HepG2 (cell line): ENCODE measurements around the gene USP36. TPM values are rescaled to one million over a fixed set of nuclear protein-coding genes. Genes with fewer than 3 reads are reported as not detected.

Source experiments
- ARNTL ChIP-seq: sonication (generic); formaldehyde crosslinking; IDR thresholded peaks from 2 replicates; pipeline ENCODE4 v1.4.0; 2020; ENCODE audit warnings: mild to moderate bottlenecking, missing genetic modification reagents
- BORCS8-MEF2B ChIP-seq: sonication (generic); formaldehyde crosslinking; IDR thresholded peaks from 2 replicates; pipeline ENCODE4 v1.8.0; 2022; ENCODE audit warnings: mild to moderate bottlenecking, missing genetic modification reagents
- FOXJ3 ChIP-seq: sonication (generic); formaldehyde crosslinking; IDR thresholded peaks from 2 replicates; pipeline ENCODE4 v1.4.0; 2020; ENCODE audit warnings: missing genetic modification reagents, mild to moderate bottlenecking, borderline replicate concordance
- FOXO4 ChIP-seq: sonication (generic); formaldehyde crosslinking; conservative IDR thresholded peaks from 2 replicates; pipeline ENCODE4 v1.8.1; 2023; ENCODE audit warnings: missing genetic modification reagents
- FOXP4 ChIP-seq: sonication (generic); formaldehyde crosslinking; IDR thresholded peaks from 2 replicates; pipeline ENCODE4 v1.4.0; 2020; ENCODE audit warnings: missing genetic modification reagents
- FUBP1 ChIP-seq: sonication (generic); formaldehyde crosslinking; IDR thresholded peaks from 2 replicates; pipeline ENCODE4 v1.5.1; 2020; ENCODE audit warnings: missing genetic modification reagents, mild to moderate bottlenecking, borderline replicate concordance
- PLSCR1 ChIP-seq: sonication (generic); formaldehyde crosslinking; IDR thresholded peaks from 2 replicates; pipeline ENCODE4 v1.5.0; 2020; ENCODE audit warnings: missing genetic modification reagents, mild to moderate bottlenecking, borderline replicate concordance
- RFX1 ChIP-seq: fragments of 450-650 bp; IDR thresholded peaks from 2 replicates; pipeline ENCODE4 v1.6.1; 2017
- RFXANK ChIP-seq: IDR thresholded peaks from 2 replicates; pipeline ENCODE4 v1.6.1; 2016
- SKIL ChIP-seq: sonication (generic); formaldehyde crosslinking; IDR thresholded peaks from 2 replicates; pipeline ENCODE4 v1.8.0; 2022; ENCODE audit warnings: missing genetic modification reagents, mild to moderate bottlenecking, moderate library complexity, borderline replicate concordance
- SNAPC2 ChIP-seq: sonication (generic); formaldehyde crosslinking; IDR thresholded peaks from 2 replicates; pipeline ENCODE4 v1.8.1; 2022; ENCODE audit warnings: mild to moderate bottlenecking, missing genetic modification reagents
- SP5 ChIP-seq: IDR thresholded peaks from 2 replicates; pipeline ENCODE4 v1.6.1; 2016; ENCODE audit warnings: low read depth, borderline replicate concordance
- TBX3 ChIP-seq: fragments of 450-650 bp; IDR thresholded peaks from 2 replicates; pipeline ENCODE4 v1.6.1; 2017; ENCODE audit warnings: antibody characterized with exemption, mild to moderate bottlenecking, inconsistent platforms, borderline replicate concordance
- TFAP4 ChIP-seq: sonication (generic); IDR thresholded peaks from 2 replicates; pipeline ENCODE4 v1.6.1; 2016; ENCODE audit warnings: low read depth, borderline replicate concordance
- ZNF274 ChIP-seq: sonication (generic); formaldehyde crosslinking; IDR thresholded peaks from 2 replicates; pipeline ENCODE4 v1.5.1; 2020; ENCODE audit warnings: mild to moderate bottlenecking, missing genetic modification reagents
- ZNF367 ChIP-seq: sonication (generic); formaldehyde crosslinking; IDR thresholded peaks from 2 replicates; pipeline ENCODE4 v1.4.0; 2020; ENCODE audit warnings: missing genetic modification reagents, borderline replicate concordance
- ZNF749 ChIP-seq: sonication (generic); formaldehyde crosslinking; IDR thresholded peaks from 2 replicates; pipeline ENCODE4 v1.8.0; 2022; ENCODE audit warnings: mild to moderate bottlenecking, missing genetic modification reagents, moderate library complexity, borderline replicate concordance
- ZSCAN5A ChIP-seq: sonication (generic); formaldehyde crosslinking; IDR thresholded peaks from 2 replicates; pipeline ENCODE4 v1.8.0; 2022; ENCODE audit warnings: mild to moderate bottlenecking, missing genetic modification reagents, borderline replicate concordance
- polyA plus RNA-seq, 8 experiments: library from polyadenylated mRNA; depleted of rRNA in 3 of 8; stranded (reverse) in 7 of 8; unstranded in 1 of 8; fragments of >200 nt; fragmentation: Illumina TruSeq in 4 of 8; extraction: Trizol in 4 of 8; gene quantifications; 2 replicates each; pipeline versions ENCODE4 v1.2.1 to v1.2.3, GENCODE V29; 2011 to 2016; ENCODE audit warnings: low read depth in 4 of 8, missing spikeins in 1 of 8, mixed read lengths in 1 of 8; ENCODE audit not compliant: insufficient read depth in 1 of 8
- total RNA-seq, 5 experiments: library from RNA; depleted of rRNA; stranded (reverse); fragments of >200 nt; fragmentation: Illumina TruSeq; extraction: Trizol; gene quantifications; 2 replicates each; pipeline ENCODE4 v1.2.3, GENCODE V29; 2016; ENCODE audit warnings: low read depth in 1 of 5

USP36 gene
- total and polyA plus RNA-seq, 2 of the 13 experiments (the other 11 are each of a cell fraction or from before 2014, with no cell fraction given): 29.6 to 45.9 TPM

- no peak for TF ChIP-seq FUBP1 (CRISPR knock-in tag)
- peak; percentile 77 for TF ChIP-seq FOXP4 (CRISPR knock-in tag)
- TF ChIP-seq ARNTL (CRISPR knock-in tag): no peak; the same call in 1 of the 2 replicates
- TF ChIP-seq RFXANK (CRISPR knock-in tag): no peak
- TF ChIP-seq TBX3: peak; percentile 69; the same call in 1 of the 2 replicates
- TF ChIP-seq SP5 (CRISPR knock-in tag): no peak
- TF ChIP-seq BORCS8-MEF2B (CRISPR knock-in tag): no peak
- no peak for TF ChIP-seq TFAP4
- TF ChIP-seq FOXJ3 (CRISPR knock-in tag): peak; percentile 80; the same call in 1 of the 2 replicates
- no peak for TF ChIP-seq SKIL (CRISPR knock-in tag)
- TF ChIP-seq PLSCR1: no peak
- TF ChIP-seq ZNF749 (CRISPR knock-in tag): no peak
- 0 out of 2 replicates have a peak, but pooled peaks have one; percentile 18 for TF ChIP-seq SNAPC2 (CRISPR knock-in tag)
- no peak for TF ChIP-seq RFX1
- no peak for TF ChIP-seq ZNF367 (CRISPR knock-in tag)
- no peak for TF ChIP-seq ZSCAN5A (CRISPR knock-in tag)
- TF ChIP-seq FOXO4: no peak
- TF ChIP-seq ZNF274: no peak
Observed at GRCh38 chr17:78751447-78752161, 89.0 kb downstream of the USP36 start (continued).
